H1 (cell line): ENCODE results near the gene SHTN1. TPM values are rescaled to one million over a fixed set of nuclear protein-coding genes. Genes with fewer than 3 reads are reported as not detected.

Experiments
- CTCF ChIA-PET: fragments of 300-600 bp; sonication (Branson Sonifier 250); formaldehyde crosslinking; loops from one replicate; lab custom pipeline; 2021; ENCODE audit not compliant: partially characterized antibody; lab: Charles Lee
- POLR2A ChIA-PET: fragments of 300-600 bp; sonication (Branson Sonifier 250); formaldehyde crosslinking; loops from one replicate; lab custom pipeline; 2021; ENCODE audit warnings: inconsistent platforms; ENCODE audit not compliant: partially characterized antibody; lab: Charles Lee
- DNase-seq, 2 experiments: peaks; one replicate each; pipeline versions ENCODE4 v3.0.0 to v3.0.0-alpha.2; 2010 to 2022; ENCODE audit warnings: low spot score in 2 of 2, low read depth in 1 of 2, mixed read lengths in 1 of 2
- FAIRE-seq: peaks from 2 replicates; lab custom pipeline; 2011; peaks lifted over from hg19 to GRCh38; lab: Jason Lieb, UNC
- H2AFZ ChIP-seq: 2 replicates; pipeline ENCODE4 v1.8.1; 2012; ENCODE audit warnings: low read length, inconsistent platforms
- H2AK5ac ChIP-seq: 2 replicates; pipeline ENCODE4 v1.6.1; 2013; ENCODE audit warnings: low read depth, low read length
- H2BK120ac ChIP-seq: replicated peaks from 2 replicates; pipeline ENCODE3; 2013; ENCODE audit warnings: low read depth, low read length, inconsistent platforms
- H2BK12ac ChIP-seq: 2 replicates; pipeline ENCODE4 v1.6.1; 2013; ENCODE audit warnings: low read depth, low read length
- H2BK15ac ChIP-seq: 2 replicates; pipeline ENCODE4 v1.6.1; 2013; ENCODE audit warnings: low read length
- H2BK20ac ChIP-seq: 2 replicates; pipeline ENCODE4 v1.6.1; 2013; ENCODE audit warnings: low read length
- H2BK5ac ChIP-seq: 2 replicates; pipeline ENCODE4 v1.6.1; 2013; ENCODE audit warnings: low read depth, low read length
- H3K14ac ChIP-seq: 2 replicates; pipeline ENCODE4 v1.6.1; 2013; ENCODE audit warnings: inconsistent platforms; ENCODE audit not compliant: insufficient read length
- H3K18ac ChIP-seq: 2 replicates; pipeline ENCODE4 v1.6.1; 2013; ENCODE audit warnings: low read length; ENCODE audit errors: extremely low read depth
- H3K23ac ChIP-seq: 2 replicates; pipeline ENCODE4 v1.6.1; 2013; ENCODE audit warnings: inconsistent platforms; ENCODE audit not compliant: insufficient read length
- H3K23me2 ChIP-seq: 2 replicates; pipeline ENCODE4 v1.6.1; 2013; ENCODE audit warnings: low read depth, low read length
- H3K27ac ChIP-seq: 2 replicates; pipeline ENCODE4 v1.6.1; 2011; ENCODE audit warnings: low read depth, low read length, inconsistent platforms
- H3K27me3 ChIP-seq, 4 experiments: replicated peaks in 1 of 4; 1 replicate in 1 of 4; 2 replicates in 3 of 4; pipeline versions ENCODE4 v1.6.1 to v1.8.1; 2011 to 2013; ENCODE audit warnings: low read length in 3 of 4, mild to moderate bottlenecking in 3 of 4, inconsistent platforms in 2 of 4, mixed read lengths in 2 of 4, moderate library complexity in 1 of 4; ENCODE audit not compliant: control insufficient read depth in 3 of 4, insufficient read depth in 3 of 4; ENCODE audit errors: extremely low read depth in 1 of 4
- H3K36me3 ChIP-seq, 4 experiments: 2 replicates each; pipeline versions ENCODE4 v1.6.1 to v1.8.1; 2011 to 2013; ENCODE audit warnings: mild to moderate bottlenecking in 4 of 4, low read length in 3 of 4, moderate library complexity in 2 of 4, control low read depth in 1 of 4, inconsistent platforms in 1 of 4; ENCODE audit not compliant: insufficient read depth in 4 of 4, control insufficient read depth in 2 of 4
- H3K4ac ChIP-seq: replicated peaks from 2 replicates; pipeline ENCODE3; 2013; ENCODE audit warnings: low read length, low read depth, mixed read lengths, inconsistent platforms; ENCODE audit not compliant: insufficient read length
- H3K4me1 ChIP-seq, 4 experiments: replicated peaks in 1 of 4; 1 replicate in 1 of 4; 2 replicates in 3 of 4; pipeline versions ENCODE4 v1.6.1 to v1.8.1; 2011 to 2013; ENCODE audit warnings: low read length in 3 of 4, inconsistent platforms in 2 of 4, mixed read lengths in 1 of 4; ENCODE audit not compliant: insufficient read depth in 4 of 4, control insufficient read depth in 3 of 4
- H3K4me2 ChIP-seq, 2 experiments: 2 replicates each; pipeline versions ENCODE4 v1.6.1 to v1.8.1; 2011 to 2013; ENCODE audit warnings: low read depth in 2 of 2, low read length in 2 of 2, control low read depth in 1 of 2, inconsistent platforms in 1 of 2, mild to moderate bottlenecking in 1 of 2; ENCODE audit not compliant: insufficient read depth in 1 of 2
- H3K4me3 ChIP-seq, 4 experiments: fragments of 200-600, 300-600 bp in 1 of 4; sonication (generic), shearing (Covaris generic), sonication (Bioruptor Twin) in 1 of 4; 2 replicates each; pipeline versions ENCODE4 v1.5.1 to v1.8.1; 2011 to 2016; ENCODE audit warnings: low read length in 4 of 4, low read depth in 3 of 4, control low read depth in 2 of 4, inconsistent platforms in 2 of 4, mild to moderate bottlenecking in 2 of 4, mixed read lengths in 1 of 4, moderate library complexity in 1 of 4; ENCODE audit not compliant: insufficient read depth in 2 of 4; ENCODE audit errors: extremely low read depth in 1 of 4
- H3K56ac ChIP-seq: replicated peaks from 2 replicates; pipeline ENCODE3; 2013; ENCODE audit warnings: low read depth, mild to moderate bottlenecking, mixed read lengths, low read length, inconsistent platforms; ENCODE audit not compliant: insufficient read length
- H3K79me1 ChIP-seq: 2 replicates; pipeline ENCODE4 v1.6.1; 2013; ENCODE audit warnings: low read depth, low read length, control low read depth
- H3K79me2 ChIP-seq, 2 experiments: 2 replicates each; pipeline versions ENCODE4 v1.6.1 to v1.8.1; 2012 to 2013; ENCODE audit warnings: low read length in 2 of 2, mild to moderate bottlenecking in 2 of 2, inconsistent platforms in 1 of 2; ENCODE audit not compliant: insufficient read depth in 2 of 2, control insufficient read depth in 1 of 2
- H3K9ac ChIP-seq, 4 experiments: replicated peaks in 1 of 4; 1 replicate in 1 of 4; 2 replicates in 3 of 4; pipeline versions ENCODE4 v1.6.1 to v1.8.1; 2011 to 2013; ENCODE audit warnings: low read depth in 3 of 4, low read length in 3 of 4, control low read depth in 2 of 4, mild to moderate bottlenecking in 2 of 4, moderate library complexity in 2 of 4, inconsistent platforms in 1 of 4; ENCODE audit errors: extremely low read depth in 1 of 4
- H3K9me3 ChIP-seq, 2 experiments: 2 replicates each; pipeline versions ENCODE4 v1.6.1 to v1.8.1; 2012 to 2013; ENCODE audit warnings: mild to moderate bottlenecking in 2 of 2, moderate library complexity in 2 of 2, control low read depth in 1 of 2, inconsistent platforms in 1 of 2, low read depth in 1 of 2, low read length in 1 of 2, mixed read lengths in 1 of 2; ENCODE audit not compliant: insufficient read depth in 2 of 2
- H4K20me1 ChIP-seq, 2 experiments: replicated peaks in 1 of 2; 2 replicates each; pipeline versions ENCODE3 to v1.8.1; 2011 to 2013; ENCODE audit warnings: inconsistent platforms in 2 of 2, low read length in 2 of 2, mild to moderate bottlenecking in 1 of 2; ENCODE audit not compliant: insufficient read depth in 2 of 2, control insufficient read depth in 1 of 2
- H4K5ac ChIP-seq: 2 replicates; pipeline ENCODE4 v1.6.1; 2013; ENCODE audit warnings: low read length, low read depth, mixed read lengths, inconsistent platforms; ENCODE audit not compliant: insufficient read length
- H4K8ac ChIP-seq: 2 replicates; pipeline ENCODE4 v1.8.0; 2013; ENCODE audit warnings: mild to moderate bottlenecking, moderate library complexity, low read length, inconsistent platforms; ENCODE audit not compliant: insufficient read depth; ENCODE audit errors: extremely low read depth
- H4K91ac ChIP-seq: replicated peaks from 2 replicates; pipeline ENCODE3; 2013; ENCODE audit warnings: low read length, mixed read lengths, inconsistent platforms; ENCODE audit not compliant: insufficient read length
- EGR1 ChIP-seq: IDR thresholded peaks from 2 replicates; pipeline ENCODE4 v1.6.1; 2011; ENCODE audit warnings: low read depth, low read length, borderline replicate concordance
- EZH2 ChIP-seq: fragments of 200-600 bp; sonication (generic); IDR thresholded peaks from 2 replicates; pipeline ENCODE4 v1.7.1; 2012; ENCODE audit warnings: low read depth, mild to moderate bottlenecking, moderate library complexity, low read length, inconsistent platforms; ENCODE audit not compliant: severe bottlenecking
- KDM1A ChIP-seq: fragments of 200-600, 300-600 bp; sonication (generic); IDR thresholded peaks from 2 replicates; pipeline ENCODE4 v1.7.1; 2016; ENCODE audit warnings: mild to moderate bottlenecking, low read length, borderline replicate concordance
- RBBP5 ChIP-seq: IDR thresholded peaks from 2 replicates; pipeline ENCODE4 v1.7.1; 2012; ENCODE audit warnings: low read depth, mild to moderate bottlenecking, inconsistent platforms, low read length, moderate library complexity, borderline replicate concordance
- SIRT6 ChIP-seq: IDR thresholded peaks from one replicate; pipeline ENCODE4 v1.7.1; 2012; ENCODE audit warnings: low read length, inconsistent platforms
- TBP ChIP-seq: IDR thresholded peaks from 2 replicates; pipeline ENCODE4 v1.6.1; 2011; ENCODE audit warnings: low read depth, low read length, improper control_type of control experiment
- WGBS, 2 experiments: shearing (Covaris generic) in 1 of 2; methylation state at CpG; one replicate each; pipeline versions ENCODE4 v1.1.6 to v1.1.7; 2013 to 2015; ENCODE audit warnings: low lambda C conversion rate in 2 of 2, mixed read lengths in 2 of 2, inconsistent platforms in 1 of 2, low coverage in 1 of 2, missing lambda C conversion rate in 1 of 2; ENCODE audit not compliant: insufficient replicate concordance in 2 of 2, insufficient coverage in 1 of 2, insufficient read length in 1 of 2; ENCODE audit errors: extremely low coverage in 1 of 2, missing lambda C conversion rate in 1 of 2; 5-methylcytosine and 5-hydroxymethylcytosine counted together
- polyA plus RNA-seq, 7 experiments: library from polyadenylated mRNA; depleted of rRNA in 3 of 7; stranded (reverse) in 5 of 7; unstranded in 2 of 7; fragments of >200 nt in 5 of 7; fragments of 200-250 nt in 2 of 7; gene quantifications; 1 replicate in 5 of 7; 2 replicates in 1 of 7; 4 replicates in 1 of 7; pipeline versions ENCODE4 v1.2.1 to v1.2.3, GENCODE V29; 2011 to 2013; ENCODE audit warnings: missing spikeins in 2 of 7, mixed read lengths in 2 of 7
- total RNA-seq: library from RNA; stranded (reverse); fragmentation: NEBNext Ultra II Directional; extraction: Animal tissue kit (Norgen Biotek cat#: 25700); gene quantifications from 2 replicates; pipeline ENCODE4 v1.2.1, GENCODE V29; 2021

Gene SHTN1
- total and polyA plus RNA-seq, 2 of the 8 experiments (the other 6 are each of a cell fraction or from before 2014, with no cell fraction given) = 3.3 to 12.7 TPM

- H2BK5ac ChIP-seq = no peak overlapping the region
- H2BK15ac ChIP-seq = no peak overlapping the region
- DNase-seq (no peak), FAIRE-seq (no peak)
- POLR2A ChIA-PET = no interaction called here
- no peaks in the 10 kb centered on the region for H3K79me1 ChIP-seq
- H3K9me3 ChIP-seq = no peaks in the 10 kb centered on the region
- H3K56ac ChIP-seq = no peak overlapping the region
- H3K9ac ChIP-seq = no peak overlapping the region
- H3K4ac ChIP-seq = no peak overlapping the region
- H3K27me3 ChIP-seq = no peaks in the 10 kb centered on the region
- no peaks in the 10 kb centered on the region for H4K20me1 ChIP-seq
- H3K18ac ChIP-seq = no peak overlapping the region
- no peak overlapping the region for H3K14ac ChIP-seq
- H3K36me3 ChIP-seq = peaks cover 0 to 4% (median 0%) of the 10 kb centered on the region in 4 experiments; a peak in 1 of 8 replicates
- no peak overlapping the region for H2BK20ac ChIP-seq
- H3K4me3 ChIP-seq = no peak overlapping the region
- H4K8ac ChIP-seq = no peak overlapping the region
- no peaks in the 10 kb centered on the region for H3K23me2 ChIP-seq
- no peak overlapping the region for H3K4me2 ChIP-seq
- no peak overlapping the region for H4K91ac ChIP-seq
- no peak overlapping the region for H3K27ac ChIP-seq
- TF ChIP-seq SIRT6 (no peak), RBBP5 (no peak), EZH2 (no peak), TBP (no peak), KDM1A (0 out of 2 replicates have a peak, but pooled peaks have one; percentile 20), EGR1 (no peak)
- no peaks in the 10 kb centered on the region for H3K79me2 ChIP-seq
- no peak overlapping the region for H2BK12ac ChIP-seq
- H2BK120ac ChIP-seq = no peak overlapping the region
- WGBS, 2 experiments = 98% methylated on average over 2 of the region's 2 CpGs; no CpG with 5 or more reads in 1 of the 2 experiments
- H3K4me1 ChIP-seq = 0 out of 7 replicates have a peak, but pooled peaks cover 0 to 2% (median 0%) of the 10 kb centered on the region in 4 experiments
- no peak overlapping the region for H3K23ac ChIP-seq
- no peak overlapping the region for H4K5ac ChIP-seq
- no peak overlapping the region for H2AFZ ChIP-seq
- CTCF ChIA-PET = no interaction called here
- no peak overlapping the region for H2AK5ac ChIP-seq
Observed at GRCh38 chr10:116918583-116918982, 86.4 kb downstream of the SHTN1 start.
